Tibial nerve (tissue), 3 donors: ENCODE measurements around the gene NT5C1A.

Source experiments
- CTCF ChIP-seq, 5 experiments: fragments of 200-600 bp in 3 of 5; fragments of 450-650 bp in 2 of 5; sonication (generic) in 3 of 5; IDR thresholded peaks; one replicate each; pipeline ENCODE4 v1.5.1; 2016 to 2019; ENCODE audit warnings: antibody characterized with exemption in 5 of 5, mild to moderate bottlenecking in 3 of 5, moderate library complexity in 2 of 5
- POLR2A ChIP-seq, 2 donors: fragments of 450-650 bp; IDR thresholded peaks; one replicate each; pipeline ENCODE4 v1.6.1; 2017; ENCODE audit warnings: antibody characterized with exemption in 2 of 2, mild to moderate bottlenecking in 2 of 2, moderate library complexity in 2 of 2

- no peak for TF ChIP-seq CTCF (IDR thresholded peaks at IDR 0.05)
- no peak for TF ChIP-seq POLR2A (IDR thresholded peaks at IDR 0.05)
Observed at GRCh38 chr1:39622427-39622826, 49.5 kb downstream of the NT5C1A start.
